Sigmoid colon (tissue), 4 donors: ENCODE data around the gene NRP1.

Experiments
- EP300 ChIP-seq, 4 donors: sonication (generic); formaldehyde crosslinking; IDR thresholded peaks; one replicate each; pipeline ENCODE4 v1.6.1; 2017; ENCODE audit warnings: antibody characterized with exemption in 4 of 4
- POLR2A ChIP-seq, 2 donors: fragments of 450-650 bp; IDR thresholded peaks; one replicate each; pipeline ENCODE4 v1.6.1; 2016; ENCODE audit warnings: antibody characterized with exemption in 2 of 2, mild to moderate bottlenecking in 2 of 2, moderate library complexity in 2 of 2
- POLR2AphosphoS5 ChIP-seq, 4 donors: sonication (generic); formaldehyde crosslinking; IDR thresholded peaks; one replicate each; pipeline ENCODE4 v1.6.1; 2017; ENCODE audit warnings: antibody characterized with exemption in 4 of 4
- TF ChIP-seq, protein P1 (sequence below), 4 experiments: fragments of 450-650 bp in 3 of 4; fragments of 200-600 bp in 1 of 4; IDR thresholded peaks; one replicate each; pipeline ENCODE4 v1.5.1; 2016 to 2019; ENCODE audit warnings: antibody characterized with exemption in 4 of 4, mild to moderate bottlenecking in 3 of 4, moderate library complexity in 2 of 4

DNA sequence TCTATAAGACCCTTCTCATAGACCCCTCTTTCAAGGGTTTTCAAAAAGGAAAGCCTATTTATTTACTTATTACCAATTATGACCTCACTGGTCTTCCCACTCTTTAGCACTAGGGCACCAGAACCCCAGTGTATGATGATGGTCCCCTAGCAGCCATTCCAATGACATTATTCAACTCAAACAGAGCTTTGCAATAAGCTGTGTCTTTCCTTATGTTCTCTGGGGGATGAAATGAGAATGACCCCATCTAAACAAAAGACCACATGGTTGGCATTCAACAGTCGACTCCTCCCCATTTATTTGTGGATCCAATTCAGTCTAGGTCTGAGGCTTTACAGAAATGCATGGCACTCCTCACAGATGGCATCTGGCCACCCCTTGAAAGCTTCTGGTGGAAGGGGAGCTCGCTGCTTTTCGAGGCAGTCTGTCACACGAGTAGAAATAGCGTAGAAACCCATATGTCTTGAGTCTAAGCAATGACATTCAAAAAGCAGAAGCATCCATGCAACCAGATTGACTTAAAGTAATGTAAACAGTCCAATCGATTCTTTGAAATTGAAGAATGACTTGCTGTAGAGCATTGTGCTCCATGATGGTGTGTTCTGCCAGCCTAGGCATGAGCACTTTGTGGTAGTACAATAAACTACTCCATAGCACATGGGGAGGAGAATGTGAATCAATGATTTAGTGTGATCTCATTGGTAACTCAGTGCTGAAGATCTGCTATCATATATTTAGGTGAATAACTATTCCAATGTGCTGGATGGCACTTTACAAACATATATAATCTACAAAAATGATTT is 29.8 kb downstream of the NRP1 start:
- TF ChIP-seq, protein P1, sequence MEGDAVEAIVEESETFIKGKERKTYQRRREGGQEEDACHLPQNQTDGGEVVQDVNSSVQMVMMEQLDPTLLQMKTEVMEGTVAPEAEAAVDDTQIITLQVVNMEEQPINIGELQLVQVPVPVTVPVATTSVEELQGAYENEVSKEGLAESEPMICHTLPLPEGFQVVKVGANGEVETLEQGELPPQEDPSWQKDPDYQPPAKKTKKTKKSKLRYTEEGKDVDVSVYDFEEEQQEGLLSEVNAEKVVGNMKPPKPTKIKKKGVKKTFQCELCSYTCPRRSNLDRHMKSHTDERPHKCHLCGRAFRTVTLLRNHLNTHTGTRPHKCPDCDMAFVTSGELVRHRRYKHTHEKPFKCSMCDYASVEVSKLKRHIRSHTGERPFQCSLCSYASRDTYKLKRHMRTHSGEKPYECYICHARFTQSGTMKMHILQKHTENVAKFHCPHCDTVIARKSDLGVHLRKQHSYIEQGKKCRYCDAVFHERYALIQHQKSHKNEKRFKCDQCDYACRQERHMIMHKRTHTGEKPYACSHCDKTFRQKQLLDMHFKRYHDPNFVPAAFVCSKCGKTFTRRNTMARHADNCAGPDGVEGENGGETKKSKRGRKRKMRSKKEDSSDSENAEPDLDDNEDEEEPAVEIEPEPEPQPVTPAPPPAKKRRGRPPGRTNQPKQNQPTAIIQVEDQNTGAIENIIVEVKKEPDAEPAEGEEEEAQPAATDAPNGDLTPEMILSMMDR (IDR thresholded peaks at IDR 0.05), result no peak
- TF ChIP-seq POLR2A (IDR thresholded peaks at IDR 0.05) (no peak), POLR2AphosphoS5 (IDR thresholded peaks at IDR 0.05) (no peak), EP300 (IDR thresholded peaks at IDR 0.05) (no peak)
